GM12878 (cell line): Measurements from ENCODE around the gene ARFGAP2. TPM values are rescaled to one million over a fixed set of nuclear protein-coding genes. Genes with fewer than 3 reads are reported as not detected.

ENCODE experiments used
- ATAC-seq: fragments of 200-7000 bp; cut with Tn5 transposase; 3 replicates; pipeline ENCODE4 v1.9.1; 2020; ENCODE audit warnings: mild to moderate bottlenecking, moderate library complexity
- BruUV-seq: library from RNA; stranded (reverse); fragments of 400-500 nt; replicated peaks from 2 replicates; lab custom pipeline; 2021; lab: Mats Ljungman, UMichigan
- CTCF ChIA-PET: fragments of 300-600 bp; sonication (Branson Sonifier 250); formaldehyde crosslinking; extraction: SDS; loops from one replicate; lab custom pipeline; 2021; ENCODE audit warnings: inconsistent platforms; lab: Yijun Ruan, JAX
- POLR2A ChIA-PET: fragments of 350-600 bp; formaldehyde crosslinking; extraction: SDS; loops from one replicate; lab custom pipeline; 2021; ENCODE audit warnings: inconsistent platforms; lab: Charles Lee
- RAD21 ChIA-PET: fragments of 300-600 bp; sonication (Branson Sonifier 250); formaldehyde crosslinking; loops from one replicate; lab custom pipeline; 2023; ENCODE audit warnings: antibody characterized with exemption; ENCODE audit not compliant: unreplicated experiment; lab: Charles Lee
- SMC1A ChIA-PET: fragments of 300-600 bp; sonication (Branson Sonifier 250); formaldehyde crosslinking; loops from one replicate; lab custom pipeline; 2023; ENCODE audit not compliant: unreplicated experiment, uncharacterized antibody; lab: Charles Lee
- DNase-seq: peaks from one replicate; pipeline ENCODE4 v3.0.0-alpha.2; 2011; ENCODE audit warnings: low read depth, low spot score
- FAIRE-seq: peaks from 3 replicates; lab custom pipeline; 2011; peaks lifted over from hg19 to GRCh38; lab: Jason Lieb, UNC
- H2AFZ ChIP-seq: 2 replicates; pipeline ENCODE4 v1.6.0; 2011; ENCODE audit warnings: low read depth, low read length, control low read depth; ENCODE audit not compliant: control insufficient read depth
- H3K27ac ChIP-seq: 2 replicates; pipeline ENCODE4 v1.5.1; 2011; ENCODE audit warnings: control low read depth; ENCODE audit not compliant: control insufficient read depth, insufficient read depth
- H3K27me3 ChIP-seq, 2 experiments: replicated peaks in 1 of 2; 2 replicates each; pipeline versions ENCODE4 v1.6.0 to v1.6.1; 2011; ENCODE audit warnings: low read length in 1 of 2; ENCODE audit not compliant: control insufficient read depth in 2 of 2, insufficient read depth in 2 of 2
- H3K36me3 ChIP-seq, 2 experiments: 2 replicates each; pipeline ENCODE4 v1.5.1; 2011; ENCODE audit warnings: low read length in 1 of 2; ENCODE audit not compliant: control insufficient read depth in 2 of 2, insufficient read depth in 2 of 2
- H3K4me1 ChIP-seq: 2 replicates; pipeline ENCODE4 v1.6.1; 2011; ENCODE audit warnings: mild to moderate bottlenecking, low read length, moderate library complexity, mixed read lengths; ENCODE audit not compliant: control insufficient read depth, insufficient read depth
- H3K4me2 ChIP-seq: 2 replicates; pipeline ENCODE4 v1.6.0; 2011; ENCODE audit warnings: control low read depth; ENCODE audit not compliant: control insufficient read depth, insufficient read depth
- H3K4me3 ChIP-seq: fragments of 200-600 bp; sonication (generic); 2 replicates; pipeline ENCODE4 v1.5.1; 2016
- H3K79me2 ChIP-seq: 2 replicates; pipeline ENCODE4 v1.6.0; 2011; ENCODE audit warnings: low read length; ENCODE audit not compliant: control insufficient read depth, insufficient read depth
- H3K9ac ChIP-seq: 2 replicates; pipeline ENCODE4 v1.8.0; 2011; ENCODE audit warnings: low read length, control low read depth, mixed read lengths; ENCODE audit not compliant: control insufficient read depth, insufficient read depth
- H3K9me3 ChIP-seq: replicated peaks from 3 replicates; pipeline ENCODE4 v1.5.1; 2011; ENCODE audit warnings: mild to moderate bottlenecking, low read length; ENCODE audit not compliant: control insufficient read depth, insufficient read depth
- H4K20me1 ChIP-seq: 2 replicates; pipeline ENCODE4 v1.6.0; 2011; ENCODE audit not compliant: control insufficient read depth, insufficient read depth
- ATF3 ChIP-seq: IDR thresholded peaks from 2 replicates; pipeline ENCODE4 v1.6.1; 2011; ENCODE audit warnings: low read depth, mild to moderate bottlenecking, low read length, moderate library complexity, borderline replicate concordance; ENCODE audit errors: extremely low read depth
- GATAD2B ChIP-seq: fragments of 450-650 bp; conservative IDR thresholded peaks from 2 replicates; pipeline ENCODE4 v1.6.1; 2017; ENCODE audit warnings: low read depth, mild to moderate bottlenecking, moderate library complexity
- RELB ChIP-seq: fragments of 450-650 bp; IDR thresholded peaks from 2 replicates; pipeline ENCODE4 v1.6.1; 2017; ENCODE audit warnings: low read depth, mild to moderate bottlenecking, moderate library complexity
- SIN3A ChIP-seq: IDR thresholded peaks from 2 replicates; pipeline ENCODE4 v1.6.1; 2012; ENCODE audit warnings: low read depth, low read length, improper control_type of control experiment
- TCF12 ChIP-seq: IDR thresholded peaks from 2 replicates; pipeline ENCODE4 v1.6.1; 2011; ENCODE audit warnings: low read depth, mild to moderate bottlenecking, low read length
- ZNF24 ChIP-seq: fragments of 450-650 bp; IDR thresholded peaks from 2 replicates; pipeline ENCODE4 v1.6.1; 2017; ENCODE audit warnings: antibody characterized with exemption, mild to moderate bottlenecking
- WGBS: methylation state at CpG from one replicate; pipeline ENCODE4 v1.1.6; 2016; ENCODE audit warnings: low lambda C conversion rate; ENCODE audit not compliant: insufficient replicate concordance, insufficient coverage; ENCODE audit errors: missing lambda C conversion rate; 5-methylcytosine and 5-hydroxymethylcytosine counted together
- in situ Hi-C: fragments of 300-500 bp; cut with MboI; formaldehyde crosslinking; loops from 9 replicates; pipeline ENCODE4 v1.14.3; 2018; ENCODE audit warnings: mixed read lengths
- intact Hi-C: fragments of 100-400 bp; cut with micrococcal nuclease; formaldehyde crosslinking; loops from one replicate; pipeline ENCODE4 v1.14.2; 2022; ENCODE audit not compliant: unreplicated experiment
- polyA plus RNA-seq, 11 experiments: library from polyadenylated mRNA; depleted of rRNA in 4 of 11; unstranded in 6 of 11; stranded (reverse) in 5 of 11; fragments of >200 nt; fragmentation: Nextera tagmentation in 4 of 11; fragmentation: Illumina TruSeq in 1 of 11; extraction: Ambion mirVana in 4 of 11; extraction: Trizol in 1 of 11; gene quantifications; 1 replicate in 1 of 11; 2 replicates in 10 of 11; pipeline versions ENCODE4 v1.2.1 to v1.2.3, GENCODE V29; 2011 to 2016; ENCODE audit warnings: inconsistent platforms in 2 of 11, missing spikeins in 2 of 11, low read depth in 1 of 11
- total RNA-seq, 4 experiments: library from RNA; depleted of rRNA in 3 of 4; stranded (reverse); fragments of >200 nt in 3 of 4; fragmentation: Illumina TruSeq in 1 of 4; extraction: Trizol in 1 of 4; gene quantifications; 2 replicates each; pipeline versions ENCODE4 v1.2.1 to v1.2.3, GENCODE V29; 2013 to 2021

Gene ARFGAP2
- total and polyA plus RNA-seq, 10 of the 15 experiments (the other 5 are each of a cell fraction or from before 2014, with no cell fraction given) = 20.9 to 100 (median 75.5) TPM

GRCh38 chr11:47130543-47130942 lies 46.1 kb downstream of the ARFGAP2 start:
- no peak overlapping the region for H3K27ac ChIP-seq
- TF ChIP-seq TCF12 (no peak), ATF3 (no peak), SIN3A (no peak), ZNF24 (no peak), GATAD2B (no peak), RELB (no peak)
- no peak for FAIRE-seq

More at GRCh38 chr11:47130543-47130942, 46.1 kb downstream of the ARFGAP2 start:
- ChIA-PET RAD21 (interaction anchor here (0.6 to 2.1 kb wide), 2 partner anchors 15 to 22 kb away, joined by 4 to 6 read pairs; no protein-coding TSS in a partner anchor), CTCF (interaction anchor here (0.9 to 1.4 kb wide), 3 partner anchors 9 to 30 kb away, joined by 5 to 6 read pairs (median 5); no protein-coding TSS in a partner anchor), POLR2A (interaction anchor here (0.6 kb wide), 1 partner anchor 437 kb away, joined by 3 read pairs; no protein-coding TSS in a partner anchor), SMC1A (interaction anchor here (1.2 kb wide), 2 partner anchors 10 to 22 kb away, joined by 3 to 7 read pairs; no protein-coding TSS in a partner anchor)
- WGBS = 89% methylated on average over 3 of the region's 3 CpGs
- DNase-seq (no peak), ATAC-seq (no peak)
- Histone ChIP-seq H3K4me2 (no peak overlapping the region), H3K36me3 (no peaks in the 10 kb centered on the region), H3K9me3 (no peaks in the 10 kb centered on the region), H3K4me3 (no peak overlapping the region), H3K4me1 (peaks cover 7% of the 10 kb centered on the region; the same call in 1 of the 2 replicates), H3K79me2 (no peaks in the 10 kb centered on the region), H2AFZ (no peak overlapping the region), H3K9ac (no peak overlapping the region), H3K27me3 (no peaks in the 10 kb centered on the region), H4K20me1 (no peaks in the 10 kb centered on the region)
- intact Hi-C loops (no loop called here), in situ Hi-C loops (no loop called here)
- no TSS peak for BruUV-seq
